SK-N-SH (cell line): ENCODE data around the gene PLSCR2.

Experiments used
- CTCF ChIP-seq: fragments of 200-600 bp; sonication (generic); IDR thresholded peaks from 2 replicates; pipeline ENCODE4 v1.6.1; 2017; ENCODE audit warnings: antibody characterized with exemption, mild to moderate bottlenecking, moderate library complexity
- ELF1 ChIP-seq: IDR thresholded peaks from 2 replicates; pipeline ENCODE4 v1.4.0; 2012
- EP300 ChIP-seq, 2 experiments: IDR thresholded peaks; 2 replicates each; pipeline versions ENCODE4 v1.4.0 to v1.6.1; 2012; ENCODE audit warnings: borderline replicate concordance in 1 of 2, low read depth in 1 of 2, low read length in 1 of 2
- GABPA ChIP-seq: IDR thresholded peaks from 2 replicates; pipeline ENCODE4 v1.4.0; 2012; ENCODE audit warnings: low read depth, mild to moderate bottlenecking
- RFX5 ChIP-seq: IDR thresholded peaks from 2 replicates; pipeline ENCODE4 v1.6.1; 2012; ENCODE audit warnings: mild to moderate bottlenecking, improper control_type of control experiment, low read length
- SMC3 ChIP-seq: IDR thresholded peaks from 2 replicates; pipeline ENCODE4 v1.6.1; 2012; ENCODE audit warnings: low read depth, low read length, improper control_type of control experiment
- TF ChIP-seq, protein P1 (sequence below): fragments of 150-350 bp; IDR thresholded peaks from 2 replicates; pipeline ENCODE4 v1.6.1; 2016; ENCODE audit warnings: mild to moderate bottlenecking, low read depth, low read length

GRCh38 chr3:146396792-146397191 is 72.6 kb downstream of the PLSCR2 start:
- TF ChIP-seq CTCF (no peak), SMC3 (no peak), RFX5 (no peak), EP300 (IDR thresholded peaks at IDR 0.05; ENCODE audit: borderline replicate concordance in 1 of 2, low read depth in 1 of 2, low read length in 1 of 2) (no peak), GABPA (no peak), ELF1 (no peak)
- TF ChIP-seq, protein P1, sequence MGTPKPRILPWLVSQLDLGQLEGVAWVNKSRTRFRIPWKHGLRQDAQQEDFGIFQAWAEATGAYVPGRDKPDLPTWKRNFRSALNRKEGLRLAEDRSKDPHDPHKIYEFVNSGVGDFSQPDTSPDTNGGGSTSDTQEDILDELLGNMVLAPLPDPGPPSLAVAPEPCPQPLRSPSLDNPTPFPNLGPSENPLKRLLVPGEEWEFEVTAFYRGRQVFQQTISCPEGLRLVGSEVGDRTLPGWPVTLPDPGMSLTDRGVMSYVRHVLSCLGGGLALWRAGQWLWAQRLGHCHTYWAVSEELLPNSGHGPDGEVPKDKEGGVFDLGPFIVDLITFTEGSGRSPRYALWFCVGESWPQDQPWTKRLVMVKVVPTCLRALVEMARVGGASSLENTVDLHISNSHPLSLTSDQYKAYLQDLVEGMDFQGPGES, result no peak
